Stimulated activated CD8-positive, alpha-beta memory T cell treated with anti-CD3 and anti-CD28 coated beads, Interleukin-12 subunit alpha, Interleukin-12 subunit beta, amount 100 ng/mL, for 1 hour (primary cell): Measurements from ENCODE around the gene AREL1.

Experiments used
- DNase-seq: peaks from one replicate; pipeline ENCODE4 v3.0.0-alpha.2; 2020; ENCODE audit warnings: low read depth

The AREL1 gene

GRCh38 chr14:74698465-74698864 is 14.4 kb downstream of the AREL1 start:
- no peak for DNase-seq

- no peak for DNase-seq
Measured at GRCh38 chr14:74697976-74698375, 14.9 kb downstream of the AREL1 start.

- no peak for DNase-seq
Measured at GRCh38 chr14:74697543-74697942, 15.3 kb downstream of the AREL1 start.

GRCh38 chr14:74697011-74697410 is 15.9 kb downstream of the AREL1 start:
- no peak for DNase-seq

GRCh38 chr14:74695406-74695805 is 17.5 kb downstream of the AREL1 start:
- no peak for DNase-seq

- DNase-seq = no peak
Measured at GRCh38 chr14:74693191-74693590, 19.7 kb downstream of the AREL1 start.

GRCh38 chr14:74691456-74691855 is 21.4 kb downstream of the AREL1 start:
- DNase-seq = no peak

GRCh38 chr14:74685921-74686678 is 26.8 kb downstream of the AREL1 start:
- DNase-seq = no peak

- DNase-seq = no peak
Measured at GRCh38 chr14:74685056-74685455, 27.8 kb downstream of the AREL1 start.

GRCh38 chr14:74684434-74684833 is 28.4 kb downstream of the AREL1 start:
- no peak for DNase-seq

- no peak for DNase-seq
Measured at GRCh38 chr14:74683406-74683805, 29.5 kb downstream of the AREL1 start.

- no peak for DNase-seq
Measured at GRCh38 chr14:74682169-74682952, 30.5 kb downstream of the AREL1 start.

GRCh38 chr14:74675219-74675618 is 37.7 kb downstream of the AREL1 start:
- DNase-seq = no peak

- no peak for DNase-seq
Measured at GRCh38 chr14:74673768-74674167, 39.1 kb downstream of the AREL1 start.

GRCh38 chr14:74671789-74672188 is 41.1 kb downstream of the AREL1 start:
- DNase-seq = no peak

- DNase-seq = no peak
Measured at GRCh38 chr14:74670726-74671411, 42.0 kb downstream of the AREL1 start.

GRCh38 chr14:74669846-74670245 is 43.0 kb downstream of the AREL1 start:
- no peak for DNase-seq

GRCh38 chr14:74669256-74669655 is 43.6 kb downstream of the AREL1 start:
- DNase-seq = no peak

GRCh38 chr14:74667758-74668157 is 45.1 kb downstream of the AREL1 start:
- no peak for DNase-seq

- DNase-seq = no peak
Measured at GRCh38 chr14:74664717-74665116, 48.2 kb downstream of the AREL1 start.

GRCh38 chr14:74663884-74664283 is 49.0 kb downstream of the AREL1 start:
- DNase-seq = no peak

- no peak for DNase-seq
Measured at GRCh38 chr14:74661726-74662450, 51.0 kb downstream of the AREL1 start.
